ENCODE data around the gene HNF1B. TPM values are rescaled to one million over a fixed set of nuclear protein-coding genes. Genes with fewer than 3 reads are reported as not detected.
"Not testable (repeated sequence)": the region's sequence is repeated elsewhere in the genome, so short reads cannot be mapped to it uniquely, and the experiment has no call there.

HNF1B gene
- total RNA-seq, 1 experiment from 2014 or later, result 2.0 TPM

GRCh38 chr17:37682007-37682406 is 62.9 kb downstream of the HNF1B start:
- Histone ChIP-seq H3K4me1 (ENCODE audit: insufficient read depth, low read length) (no peaks in the 10 kb centered on the region), H3K27ac (ENCODE audit: low read length) (no peak overlapping the region), H2AFZ (ENCODE audit: low read length) (no peak overlapping the region), H3K36me3 (ENCODE audit: low read depth, low read length) (no peaks in the 10 kb centered on the region), H4K20me1 (ENCODE audit: low read length) (no peaks in the 10 kb centered on the region), H3K4me3 (ENCODE audit: low read length) (no peak overlapping the region), H3K27me3 (ENCODE audit: low read length) (no peaks in the 10 kb centered on the region), H3F3A (ENCODE audit: low read length, unreplicated experiment) (no peaks in the 10 kb centered on the region), H3K9ac (ENCODE audit: low read length) (no peak overlapping the region), H3K9me2 (replicated peaks; ENCODE audit: low read length) (no peaks in the 10 kb centered on the region), H3K9me3 (ENCODE audit: low read length) (no peaks in the 10 kb centered on the region), H3K79me2 (ENCODE audit: low read length) (no peaks in the 10 kb centered on the region), H3K4me2 (ENCODE audit: low read length) (no peak overlapping the region)
- ChIA-PET POLR2A (ENCODE audit: unreplicated experiment) (no interaction called here), CTCF (no interaction called here)
- intact Hi-C loops (cut with micrococcal nuclease), result no loop called here
- BruUV-seq (replicated peaks), result no TSS peak
- no peak for DNase-seq
- no peak for ATAC-seq
- no peak for TF ChIP-seq EZH2 (IDR thresholded peaks at IDR 0.05; ENCODE audit: low read length, unreplicated experiment)

- CTCF ChIA-PET; H3K9me3 ChIP-seq (ENCODE audit: low read length); H3K36me3 ChIP-seq (ENCODE audit: low read depth, low read length); H3K27me3 ChIP-seq (ENCODE audit: low read length); H3F3A ChIP-seq (ENCODE audit: low read length, unreplicated experiment); H3K9me2 ChIP-seq (replicated peaks; ENCODE audit: low read length); H3K4me3 ChIP-seq (ENCODE audit: low read length); H2AFZ ChIP-seq (ENCODE audit: low read length); DNase-seq; H3K4me1 ChIP-seq (ENCODE audit: insufficient read depth, low read length); BruUV-seq (replicated peaks); H3K4me2 ChIP-seq (ENCODE audit: low read length); H3K79me2 ChIP-seq (ENCODE audit: low read length); H4K20me1 ChIP-seq (ENCODE audit: low read length); ATAC-seq; intact Hi-C loops (cut with micrococcal nuclease); H3K27ac ChIP-seq (ENCODE audit: low read length); H3K9ac ChIP-seq (ENCODE audit: low read length); POLR2A ChIA-PET (ENCODE audit: unreplicated experiment): not testable (repeated sequence)
These were observed 64.9 kb downstream of the HNF1B start for GRCh38 chr17:37679995-37680394.

- ATAC-seq (no peak), DNase-seq (no peak)
- H2AFZ ChIP-seq (ENCODE audit: low read length), result no peak overlapping the region
- H3K4me3 ChIP-seq (ENCODE audit: low read length), result no peak overlapping the region
- intact Hi-C loops (cut with micrococcal nuclease), result no loop called here
- no peaks in the 10 kb centered on the region for H3K79me2 ChIP-seq (ENCODE audit: low read length)
- ChIA-PET POLR2A (ENCODE audit: unreplicated experiment) (no interaction called here), CTCF (no interaction called here)
- no TSS peak for BruUV-seq (replicated peaks)
- H3K9me2 ChIP-seq (replicated peaks; ENCODE audit: low read length), result no peaks in the 10 kb centered on the region
- no peak overlapping the region for H3K9ac ChIP-seq (ENCODE audit: low read length)
- H3F3A ChIP-seq (ENCODE audit: low read length, unreplicated experiment), result no peaks in the 10 kb centered on the region
- no peak overlapping the region for H3K27ac ChIP-seq (ENCODE audit: low read length)
- no peaks in the 10 kb centered on the region for H3K27me3 ChIP-seq (ENCODE audit: low read length)
- no peak for TF ChIP-seq EZH2phosphoT487 (IDR thresholded peaks at IDR 0.05; ENCODE audit: borderline replicate concordance, low read length)
- no peak for TF ChIP-seq CTCF (conservative IDR thresholded peaks at IDR 0.05; ENCODE audit: low read depth, low read length)
- TF ChIP-seq EZH2 (IDR thresholded peaks at IDR 0.05; ENCODE audit: low read length, unreplicated experiment), result no peak
- H3K4me1 ChIP-seq (ENCODE audit: insufficient read depth, low read length), result no peaks in the 10 kb centered on the region
- H4K20me1 ChIP-seq (ENCODE audit: low read length), result no peaks in the 10 kb centered on the region
- no peaks in the 10 kb centered on the region for H3K36me3 ChIP-seq (ENCODE audit: low read depth, low read length)
- no peak overlapping the region for H3K4me2 ChIP-seq (ENCODE audit: low read length)
- H3K9me3 ChIP-seq (ENCODE audit: low read length), result no peaks in the 10 kb centered on the region
These were observed 66.8 kb downstream of the HNF1B start for GRCh38 chr17:37678036-37678435.

- BruUV-seq (replicated peaks), result no TSS peak
- H4K20me1 ChIP-seq (ENCODE audit: low read length), result no peaks in the 10 kb centered on the region
- no peak for ATAC-seq
- ChIA-PET POLR2A (ENCODE audit: unreplicated experiment) (no interaction called here), CTCF (no interaction called here)
- H3K27me3 ChIP-seq (ENCODE audit: low read length), result no peaks in the 10 kb centered on the region
- H3K36me3 ChIP-seq (ENCODE audit: low read depth, low read length), result no peaks in the 10 kb centered on the region
- no peak overlapping the region for H3K9ac ChIP-seq (ENCODE audit: low read length)
- H3K4me1 ChIP-seq (ENCODE audit: insufficient read depth, low read length), result peaks cover 8% of the 10 kb centered on the region
- no peaks in the 10 kb centered on the region for H3K79me2 ChIP-seq (ENCODE audit: low read length)
- H3F3A ChIP-seq (ENCODE audit: low read length, unreplicated experiment), result no peaks in the 10 kb centered on the region
- H3K27ac ChIP-seq (ENCODE audit: low read length), result no peak overlapping the region
- intact Hi-C loops (cut with micrococcal nuclease), result no loop called here
- no peak for DNase-seq
- no peaks in the 10 kb centered on the region for H3K9me3 ChIP-seq (ENCODE audit: low read length)
- no peaks in the 10 kb centered on the region for H3K9me2 ChIP-seq (replicated peaks; ENCODE audit: low read length)
- H2AFZ ChIP-seq (ENCODE audit: low read length), result no peak overlapping the region
- H3K4me3 ChIP-seq (ENCODE audit: low read length), result no peak overlapping the region
- TF ChIP-seq EZH2 (IDR thresholded peaks at IDR 0.05; ENCODE audit: low read length, unreplicated experiment) (no peak), CTCF (conservative IDR thresholded peaks at IDR 0.05; ENCODE audit: low read depth, low read length) (no peak), EZH2phosphoT487 (IDR thresholded peaks at IDR 0.05; ENCODE audit: borderline replicate concordance, low read length) (no peak)
- H3K4me2 ChIP-seq (ENCODE audit: low read length), result no peak overlapping the region
These were observed 67.8 kb downstream of the HNF1B start for GRCh38 chr17:37677021-37677420.

Data from PC-3 (cell line).